ENCODE results near the gene SLC35G2. TPM values are rescaled to one million over a fixed set of nuclear protein-coding genes. Genes with fewer than 3 reads are reported as not detected.
"Not testable (repeated sequence)": the region's sequence is repeated elsewhere in the genome, so short reads cannot be mapped to it uniquely, and the experiment has no call there.

Gene SLC35G2
- total RNA-seq, 4 donors from 2014 or later, result 3.3 to 6.1 (median 5.4) TPM

GRCh38 chr3:136899622-136900158 is 80.8 kb downstream of the SLC35G2 start:
- peaks cover 0 to 19% (median 0%) of the 10 kb centered on the region in 3 donors for H3K9me3 ChIP-seq
- peaks cover 3 to 31% (median 4%) of the 10 kb centered on the region in 3 donors for H3K4me1 ChIP-seq
- 62% methylated on average over 2 of the region's 2 CpGs for WGBS, 2 donors (ENCODE audit: low coverage in 1 of 2)
- no peaks in the 10 kb centered on the region for H3K27me3 ChIP-seq
- no peak overlapping the region for H3K4me3 ChIP-seq
- peaks cover 0 to 7% of the 10 kb centered on the region in 2 donors for H3K36me3 ChIP-seq
- no peak overlapping the region for H3K27ac ChIP-seq
- ATAC-seq, result no peak
- TF ChIP-seq POLR2AphosphoS5 (IDR thresholded peaks at IDR 0.05) (no peak), POLR2A (IDR thresholded peaks at IDR 0.05) (no peak), EP300 (IDR thresholded peaks at IDR 0.05) (no peak), CTCF (IDR thresholded peaks at IDR 0.05) (no peak)

- Histone ChIP-seq H3K4me1 (peaks cover 3 to 29% (median 4%) of the 10 kb centered on the region in 3 donors), H3K9me3 (peaks cover 0 to 28% (median 0%) of the 10 kb centered on the region in 3 donors)
- not testable (repeated sequence) for ATAC-seq, H3K4me3 ChIP-seq, H3K36me3 ChIP-seq, H3K27me3 ChIP-seq, H3K27ac ChIP-seq
- WGBS, 2 donors (ENCODE audit: low coverage in 1 of 2), result 67 to 100% methylated on average over 1 of the region's 1 CpG
Observed at GRCh38 chr3:136900694-136901093, 81.8 kb downstream of the SLC35G2 start.

- H3K4me3 ChIP-seq, result no peak overlapping the region
- TF ChIP-seq POLR2A (IDR thresholded peaks at IDR 0.05) (no peak), POLR2AphosphoS5 (IDR thresholded peaks at IDR 0.05) (no peak), CTCF (IDR thresholded peaks at IDR 0.05) (no peak), EP300 (IDR thresholded peaks at IDR 0.05) (no peak)
- WGBS, 2 donors (ENCODE audit: low coverage in 1 of 2), result 86 to 96% methylated on average over 3 of the region's 3 CpGs
- peaks cover 0 to 28% (median 0%) of the 10 kb centered on the region in 3 donors for H3K9me3 ChIP-seq
- no peaks in the 10 kb centered on the region for H3K27me3 ChIP-seq
- H3K27ac ChIP-seq, result no peak overlapping the region
- H3K4me1 ChIP-seq, result peaks cover 3 to 33% (median 4%) of the 10 kb centered on the region in 3 donors
- H3K36me3 ChIP-seq, result peaks cover 0 to 7% of the 10 kb centered on the region in 2 donors
- no peak for ATAC-seq
Observed at GRCh38 chr3:136901391-136901790, 82.5 kb downstream of the SLC35G2 start.

- not testable (repeated sequence) for H3K4me3 ChIP-seq, ATAC-seq, H3K27ac ChIP-seq
Observed at GRCh38 chr3:136902530-136902929, 83.6 kb downstream of the SLC35G2 start.

GRCh38 chr3:136903899-136904298 is 85.0 kb downstream of the SLC35G2 start:
- Histone ChIP-seq H3K9me3 (peaks cover 0 to 28% (median 0%) of the 10 kb centered on the region in 3 donors), H3K36me3 (peaks cover 0 to 4% of the 10 kb centered on the region in 2 donors), H3K4me3 (no peak overlapping the region), H3K27ac (no peak overlapping the region), H3K4me1 (peaks cover 1 to 38% (median 3%) of the 10 kb centered on the region in 3 donors), H3K27me3 (no peaks in the 10 kb centered on the region)
- WGBS, 2 donors (ENCODE audit: low coverage in 1 of 2), result 0% methylated on average over 1 of the region's 1 CpG
- ATAC-seq, result no peak
- TF ChIP-seq CTCF (IDR thresholded peaks at IDR 0.05) (no peak), POLR2A (IDR thresholded peaks at IDR 0.05) (no peak), EP300 (IDR thresholded peaks at IDR 0.05) (no peak), POLR2AphosphoS5 (IDR thresholded peaks at IDR 0.05) (no peak)

More at GRCh38 chr3:136902530-136902929, 83.6 kb downstream of the SLC35G2 start:
- WGBS, 2 donors (ENCODE audit: low coverage in 1 of 2), result 93 to 100% methylated on average over 1 of the region's 1 CpG
- not testable (repeated sequence) for H3K27me3 ChIP-seq, H3K36me3 ChIP-seq
- Histone ChIP-seq H3K4me1 (peaks cover 3 to 43% (median 4%) of the 10 kb centered on the region in 3 donors), H3K9me3 (peaks cover 0 to 28% (median 0%) of the 10 kb centered on the region in 3 donors)

GRCh38 chr3:136904746-136905145 is 85.8 kb downstream of the SLC35G2 start:
- TF ChIP-seq CTCF (IDR thresholded peaks at IDR 0.05) (no peak), POLR2A (IDR thresholded peaks at IDR 0.05) (no peak), POLR2AphosphoS5 (IDR thresholded peaks at IDR 0.05) (no peak), EP300 (IDR thresholded peaks at IDR 0.05) (no peak)
- Histone ChIP-seq H3K27ac (no peak overlapping the region), H3K4me1 (peaks cover 0 to 38% (median 0%) of the 10 kb centered on the region in 3 donors), H3K4me3 (no peak overlapping the region), H3K9me3 (peaks cover 0 to 28% (median 0%) of the 10 kb centered on the region in 3 donors), H3K27me3 (no peaks in the 10 kb centered on the region), H3K36me3 (peaks cover 0 to 4% of the 10 kb centered on the region in 2 donors)
- WGBS, 2 donors (ENCODE audit: low coverage in 1 of 2), result 0 to 75% methylated on average over 1 to 4 of the region's 4 CpGs
- ATAC-seq, result no peak

All from gastroesophageal sphincter (tissue), 4 donors.